Kidney glomerular epithelial cell (primary cell): Measurements from ENCODE around the gene ABCC10.
"Not testable (repeated sequence)": the region's sequence is repeated elsewhere in the genome, so short reads cannot be mapped to it uniquely, and the experiment has no call there.

ENCODE experiments used
- DNase-seq: peaks from one replicate; lab custom pipeline; 2025; lab: John Stamatoyannopoulos, UW

ABCC10 gene

DNA sequence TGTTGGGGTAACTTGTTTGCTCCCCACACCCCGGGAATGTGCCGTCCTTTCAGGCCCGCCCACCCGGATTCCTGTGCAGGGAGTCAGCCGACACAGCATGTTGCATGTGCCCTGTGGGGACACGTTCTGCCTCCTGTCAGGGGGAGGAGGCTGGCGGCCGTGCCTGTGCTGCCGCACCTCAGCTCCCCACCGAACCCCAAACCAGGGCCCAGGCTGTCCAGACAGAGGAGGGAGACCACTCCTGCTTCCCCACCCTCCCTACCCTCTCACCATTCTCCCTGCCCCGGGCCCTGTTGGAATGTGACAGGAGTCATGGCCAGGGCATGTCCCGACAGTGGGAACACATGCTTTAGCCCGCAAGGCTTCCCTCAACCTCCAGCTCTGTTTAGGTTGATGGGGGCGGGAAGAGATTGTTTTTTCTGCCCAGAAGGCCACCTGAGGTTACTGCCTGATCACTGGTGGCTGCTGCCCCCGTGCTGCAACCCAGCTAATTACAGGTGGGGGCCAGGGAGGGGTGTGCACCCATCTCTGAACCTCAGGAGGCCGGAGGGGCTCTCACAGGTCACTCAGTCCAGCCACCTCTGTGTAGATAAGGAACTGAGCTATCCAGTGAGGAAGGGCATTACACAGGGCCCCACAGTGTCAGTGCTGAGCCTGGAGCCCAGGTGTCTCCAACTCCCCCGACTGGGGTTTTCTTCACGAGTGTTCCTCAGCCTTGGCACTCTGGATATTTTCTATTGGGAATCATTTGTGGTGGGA is 69.2 kb downstream of the ABCC10 start:
- DNase-seq: no peak

DNA sequence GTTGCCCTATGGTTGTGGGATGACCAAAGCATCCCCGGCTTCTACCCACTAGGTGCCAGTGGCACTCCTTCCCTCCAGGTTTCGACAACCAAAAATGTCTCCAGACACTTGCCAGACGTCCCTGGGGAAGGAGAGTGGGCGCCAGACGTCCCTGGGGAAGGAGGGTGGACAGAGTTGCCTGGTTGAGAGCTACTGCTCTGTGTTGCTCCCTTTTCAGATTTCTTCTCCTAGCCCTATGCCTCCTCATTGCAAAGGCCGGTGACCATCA is 69.7 kb downstream of the ABCC10 start:
- DNase-seq: no peak

DNA sequence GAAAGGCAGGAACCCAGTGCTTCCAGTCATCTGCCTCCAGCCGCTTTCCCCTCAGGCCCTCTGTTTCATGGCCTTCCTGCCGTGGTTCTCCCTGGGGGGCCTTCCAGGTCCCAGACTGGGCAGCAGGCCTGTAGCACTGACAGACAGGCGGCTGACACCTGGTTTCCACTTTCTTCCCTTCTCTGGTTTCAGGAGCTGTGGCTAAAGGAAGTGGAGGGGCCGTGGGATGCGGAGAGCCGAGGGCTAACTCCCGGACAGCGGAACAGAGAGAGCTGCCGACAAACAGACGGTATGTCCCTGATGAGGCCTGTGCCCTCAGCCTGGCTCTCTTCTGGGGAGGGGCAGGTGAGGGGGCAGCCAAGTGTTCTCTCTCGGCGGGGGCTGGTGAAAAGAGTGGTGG is 70.3 kb downstream of the ABCC10 start:
- DNase-seq: no peak

DNA sequence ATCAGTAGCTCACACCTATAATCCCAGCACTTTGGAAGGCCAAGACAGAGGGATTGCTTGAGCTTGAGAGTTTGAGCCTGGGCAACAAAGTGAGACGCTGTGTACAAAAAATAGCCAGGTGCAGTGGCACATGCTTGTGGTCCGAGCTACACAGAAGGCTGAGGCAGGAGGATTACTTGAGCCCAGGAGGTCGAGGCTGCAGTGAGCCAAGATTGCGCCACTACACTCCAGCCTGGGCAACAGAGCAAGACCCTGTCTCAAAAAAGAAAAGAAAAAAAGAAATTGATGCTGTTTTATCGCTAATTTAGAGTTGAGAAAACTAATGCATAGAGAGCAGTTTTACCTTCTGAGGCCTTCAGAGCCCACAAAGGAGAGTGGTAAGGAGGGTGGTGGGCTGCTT is 71.0 kb downstream of the ABCC10 start:
- DNase-seq: not testable (repeated sequence)

DNA sequence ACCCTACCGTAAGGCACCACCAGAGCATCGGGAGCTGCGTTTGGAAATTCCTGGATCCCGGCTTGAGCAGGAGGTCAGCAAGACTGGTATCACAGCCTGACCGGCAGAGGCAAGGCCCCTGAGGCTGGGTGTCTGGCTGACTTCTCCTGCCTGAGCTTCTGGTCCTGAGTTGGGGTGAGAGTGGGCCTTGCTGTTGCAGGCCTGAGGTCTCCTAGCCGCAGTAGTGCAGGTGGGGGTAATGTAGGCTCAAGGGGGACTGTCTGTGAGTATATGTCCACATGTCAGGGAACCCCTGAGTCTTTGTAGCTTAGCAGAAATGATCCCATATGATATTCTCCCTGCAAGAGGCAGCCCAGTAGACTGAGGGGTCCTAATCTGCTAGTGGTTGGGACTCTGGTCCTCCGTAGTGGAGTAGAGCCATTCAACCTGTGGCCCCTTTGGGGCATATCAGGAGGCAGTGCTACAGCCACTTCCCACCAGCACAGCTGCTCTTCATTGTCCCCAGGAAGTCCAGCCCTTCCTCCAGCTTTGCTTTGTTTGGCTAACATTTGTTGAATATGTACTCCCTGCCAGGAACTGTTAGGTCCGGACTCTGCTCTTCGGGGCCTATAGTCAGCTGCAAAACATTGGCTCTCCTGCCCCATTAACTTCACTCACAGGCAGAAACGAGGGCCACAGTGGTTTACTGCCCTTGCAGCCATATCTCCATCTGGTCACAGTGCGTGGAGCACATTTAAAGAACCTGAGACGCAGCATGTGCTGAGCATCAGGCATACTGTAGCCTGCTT is 71.9 kb downstream of the ABCC10 start:
- no peak for DNase-seq
